Measurements from ENCODE around the gene MED20. TPM values are rescaled to one million over a fixed set of nuclear protein-coding genes. Genes with fewer than 3 reads are reported as not detected.

The MED20 gene
- total and polyA plus RNA-seq, 3 donors from 2014 or later: 15.9 to 25.1 (median 25.1) TPM

- Histone ChIP-seq H3K27ac (no peak overlapping the region), H3K4me3 (no peak overlapping the region), H3K4me1 (peaks cover 7% of the 10 kb centered on the region), H3K36me3 (ENCODE audit: low read depth, missing control alignments) (no peaks in the 10 kb centered on the region), H3K27me3 (no peaks in the 10 kb centered on the region), H3K9me3 (no peaks in the 10 kb centered on the region)
- WGBS, 2 donors: 95 to 100% methylated on average over 4 of the region's 4 CpGs
- TF ChIP-seq POLR2A (IDR thresholded peaks at IDR 0.05) (no peak), CTCF (IDR thresholded peaks at IDR 0.05) (no peak)
- DNase-seq: no peak
- intact Hi-C loops (cut with DNase I; ENCODE audit: low total_unique reads): no loop called here
Measured at GRCh38 chr6:41914869-41915530, 5.9 kb downstream of the MED20 start.

GRCh38 chr6:41914343-41914742, 6.6 kb downstream of the MED20 start:
- peaks cover under 1% of the 10 kb centered on the region for H3K4me1 ChIP-seq
- no peak for DNase-seq
- intact Hi-C loops (cut with DNase I; ENCODE audit: low total_unique reads): no loop called here
- no peaks in the 10 kb centered on the region for H3K27me3 ChIP-seq
- no peak overlapping the region for H3K27ac ChIP-seq
- H3K36me3 ChIP-seq (ENCODE audit: low read depth, missing control alignments): no peaks in the 10 kb centered on the region
- no peak overlapping the region for H3K4me3 ChIP-seq
- H3K9me3 ChIP-seq: no peaks in the 10 kb centered on the region
- TF ChIP-seq CTCF (IDR thresholded peaks at IDR 0.05) (no peak), POLR2A (IDR thresholded peaks at IDR 0.05) (no peak)
- WGBS, 2 donors: 88 to 91% methylated on average over 2 of the region's 2 CpGs

GRCh38 chr6:41909727-41910126, 11.2 kb downstream of the MED20 start:
- intact Hi-C loops (cut with DNase I; ENCODE audit: low total_unique reads): no loop called here
- no peak overlapping the region for H3K4me3 ChIP-seq
- H3K4me1 ChIP-seq: no peaks in the 10 kb centered on the region
- TF ChIP-seq POLR2A (IDR thresholded peaks at IDR 0.05): no peak
- no peak for TF ChIP-seq CTCF (IDR thresholded peaks at IDR 0.05)
- no peaks in the 10 kb centered on the region for H3K36me3 ChIP-seq (ENCODE audit: low read depth, missing control alignments)
- WGBS, 2 donors: 97 to 100% methylated on average over 1 of the region's 1 CpG
- DNase-seq: no peak
- H3K27ac ChIP-seq: no peak overlapping the region
- no peaks in the 10 kb centered on the region for H3K9me3 ChIP-seq
- no peaks in the 10 kb centered on the region for H3K27me3 ChIP-seq

- Histone ChIP-seq H3K27me3 (no peaks in the 10 kb centered on the region), H3K4me1 (no peaks in the 10 kb centered on the region), H3K27ac (no peak overlapping the region), H3K9me3 (no peaks in the 10 kb centered on the region), H3K4me3 (no peak overlapping the region), H3K36me3 (ENCODE audit: low read depth, missing control alignments) (no peaks in the 10 kb centered on the region)
- DNase-seq: no peak
- TF ChIP-seq CTCF (IDR thresholded peaks at IDR 0.05): no peak
- no peak for TF ChIP-seq POLR2A (IDR thresholded peaks at IDR 0.05)
- 92 to 100% methylated on average over 1 of the region's 1 CpG for WGBS, 2 donors
- intact Hi-C loops (cut with DNase I; ENCODE audit: low total_unique reads): no loop called here
Measured at GRCh38 chr6:41901882-41902519, 18.9 kb downstream of the MED20 start.

GRCh38 chr6:41900861-41901260, 20.1 kb downstream of the MED20 start:
- Histone ChIP-seq H3K4me3 (no peak overlapping the region), H3K9me3 (no peaks in the 10 kb centered on the region), H3K27ac (no peak overlapping the region), H3K36me3 (ENCODE audit: low read depth, missing control alignments) (no peaks in the 10 kb centered on the region), H3K27me3 (no peaks in the 10 kb centered on the region), H3K4me1 (peaks cover 3% of the 10 kb centered on the region)
- no peak for DNase-seq
- WGBS, 2 donors: 79 to 82% methylated on average over 1 of the region's 1 CpG
- intact Hi-C loops (cut with DNase I; ENCODE audit: low total_unique reads): no loop called here
- TF ChIP-seq CTCF (IDR thresholded peaks at IDR 0.05) (no peak), POLR2A (IDR thresholded peaks at IDR 0.05) (no peak)

All from testis (tissue), 3 donors.